ENCODE data around the gene USP26.

DNA sequence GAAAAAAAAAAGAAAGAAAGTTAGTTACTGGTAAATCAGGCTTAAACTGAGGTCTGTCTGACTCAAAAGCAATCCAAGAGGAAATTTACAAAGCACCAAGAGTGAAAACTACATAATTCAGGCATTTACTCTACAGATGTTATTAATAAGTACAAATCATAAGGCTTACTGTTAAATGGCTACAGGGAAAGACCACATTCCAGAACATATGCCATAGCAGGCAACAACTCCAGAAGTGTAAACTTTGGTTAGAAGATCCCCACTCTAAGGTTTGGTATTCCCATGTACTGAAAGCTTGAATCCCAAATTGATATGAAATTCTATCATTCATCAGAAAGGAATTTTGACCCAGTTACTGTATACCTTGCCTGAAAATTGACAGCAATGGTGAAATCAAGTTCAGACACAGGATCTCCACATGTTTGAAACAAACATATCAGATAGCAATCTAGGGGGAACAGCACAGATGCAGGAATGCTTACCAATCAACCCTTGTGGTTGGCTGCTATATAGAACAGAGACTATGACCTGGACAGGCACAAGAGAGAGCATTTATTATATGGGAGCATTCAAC, 6.6 kb downstream of the USP26 start:
- TF ChIP-seq, protein P1, sequence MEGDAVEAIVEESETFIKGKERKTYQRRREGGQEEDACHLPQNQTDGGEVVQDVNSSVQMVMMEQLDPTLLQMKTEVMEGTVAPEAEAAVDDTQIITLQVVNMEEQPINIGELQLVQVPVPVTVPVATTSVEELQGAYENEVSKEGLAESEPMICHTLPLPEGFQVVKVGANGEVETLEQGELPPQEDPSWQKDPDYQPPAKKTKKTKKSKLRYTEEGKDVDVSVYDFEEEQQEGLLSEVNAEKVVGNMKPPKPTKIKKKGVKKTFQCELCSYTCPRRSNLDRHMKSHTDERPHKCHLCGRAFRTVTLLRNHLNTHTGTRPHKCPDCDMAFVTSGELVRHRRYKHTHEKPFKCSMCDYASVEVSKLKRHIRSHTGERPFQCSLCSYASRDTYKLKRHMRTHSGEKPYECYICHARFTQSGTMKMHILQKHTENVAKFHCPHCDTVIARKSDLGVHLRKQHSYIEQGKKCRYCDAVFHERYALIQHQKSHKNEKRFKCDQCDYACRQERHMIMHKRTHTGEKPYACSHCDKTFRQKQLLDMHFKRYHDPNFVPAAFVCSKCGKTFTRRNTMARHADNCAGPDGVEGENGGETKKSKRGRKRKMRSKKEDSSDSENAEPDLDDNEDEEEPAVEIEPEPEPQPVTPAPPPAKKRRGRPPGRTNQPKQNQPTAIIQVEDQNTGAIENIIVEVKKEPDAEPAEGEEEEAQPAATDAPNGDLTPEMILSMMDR (conservative IDR thresholded peaks at IDR 0.05), result no peak
- no peak for TF ChIP-seq ZFX (IDR thresholded peaks at IDR 0.05)

Data from C4-2B (cell line).